ENCODE results near the gene NDUFAF8. TPM values are rescaled to one million over a fixed set of nuclear protein-coding genes. Genes with fewer than 3 reads are reported as not detected.
A peak's percentile ranks its signal among the peaks of the same experiment; 100 is the strongest.

Gene NDUFAF8
- total RNA-seq, 2 experiments from 2014 or later = 129 to 165 TPM

DNA sequence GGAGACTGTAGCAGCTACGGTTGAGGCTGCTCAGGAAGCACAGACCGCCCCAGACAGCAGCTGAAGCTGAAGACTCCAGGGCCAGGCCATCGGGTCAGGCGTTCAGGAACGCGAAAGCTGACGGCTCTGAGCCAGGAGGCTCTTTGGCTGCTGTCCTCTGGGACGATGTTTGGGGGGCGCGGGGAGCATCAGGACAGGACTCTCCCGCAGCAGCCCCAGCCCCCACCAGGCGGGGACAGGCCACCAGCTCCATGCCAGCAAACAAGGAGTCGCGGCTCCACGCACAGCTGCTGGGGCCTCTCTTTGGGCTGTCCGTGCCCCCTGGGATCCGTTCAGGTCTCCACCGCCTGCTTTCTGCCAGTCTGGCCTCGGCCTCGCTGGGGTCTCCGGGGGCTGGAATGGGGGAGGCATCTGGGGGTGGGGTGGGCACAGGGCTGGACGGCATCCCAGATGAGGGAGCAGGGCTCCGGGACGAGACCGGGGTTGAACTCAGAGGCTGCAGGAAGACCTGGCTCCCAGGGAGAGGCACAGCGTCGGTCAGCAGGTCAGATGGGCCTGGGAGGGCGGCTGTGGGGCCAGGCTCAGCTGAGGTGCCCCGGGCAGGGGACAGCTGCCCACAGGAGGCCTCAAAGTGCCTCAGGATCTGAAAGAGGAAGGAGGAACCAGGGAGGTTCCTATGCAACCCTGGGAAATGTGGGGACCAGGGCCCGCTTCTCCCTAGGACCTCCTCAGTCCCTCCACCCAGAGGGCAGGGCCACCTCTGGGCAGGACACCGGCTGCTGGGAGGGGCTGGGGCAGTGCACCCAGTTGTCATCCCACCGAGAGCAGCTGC lies 10.1 kb upstream of the NDUFAF8 start:
- Histone ChIP-seq H3K79me2 (ENCODE audit: insufficient read depth, low read depth, low read length) (no peaks in the 10 kb centered on the region), H3K9me2 (ENCODE audit: insufficient read depth, low read length) (no peaks in the 10 kb centered on the region), H3K36me3 (ENCODE audit: insufficient read depth, low read length) (peaks cover 23% of the 10 kb centered on the region), H4K20me1 (ENCODE audit: insufficient read depth, low read length) (no peaks in the 10 kb centered on the region), H3K4me3 (ENCODE audit: low read depth, low read length, poor library complexity, severe bottlenecking) (no peak overlapping the region), H3K9me3 (ENCODE audit: low read length) (no peaks in the 10 kb centered on the region), H3K4me1 (ENCODE audit: insufficient read depth, low read length, poor library complexity, severe bottlenecking) (peaks cover 17% of the 10 kb centered on the region), H3K4me2 (ENCODE audit: low read length) (0 out of 2 replicates have a peak overlapping the region, but pooled peaks have one; percentile 18), H3K27ac (ENCODE audit: low read depth, low read length, poor library complexity, severe bottlenecking) (peak overlapping the region; percentile 39), H2AFZ (ENCODE audit: low read length) (peak overlapping the region; percentile 20; the same call in 1 of the 2 replicates)
- POLR2A ChIA-PET = interaction anchor here (1.3 kb wide), 1 partner anchor 10 kb away, joined by 3 read pairs; the partner anchor contains the start of genes NDUFAF8 and TEPSIN
- intact Hi-C loops (cut with micrococcal nuclease; ENCODE audit: unreplicated experiment) = no loop called here
- TF ChIP-seq EZH2phosphoT487 (IDR thresholded peaks at IDR 0.05; ENCODE audit: borderline replicate concordance, low read depth, low read length) = no peak
- TF ChIP-seq, protein P1, sequence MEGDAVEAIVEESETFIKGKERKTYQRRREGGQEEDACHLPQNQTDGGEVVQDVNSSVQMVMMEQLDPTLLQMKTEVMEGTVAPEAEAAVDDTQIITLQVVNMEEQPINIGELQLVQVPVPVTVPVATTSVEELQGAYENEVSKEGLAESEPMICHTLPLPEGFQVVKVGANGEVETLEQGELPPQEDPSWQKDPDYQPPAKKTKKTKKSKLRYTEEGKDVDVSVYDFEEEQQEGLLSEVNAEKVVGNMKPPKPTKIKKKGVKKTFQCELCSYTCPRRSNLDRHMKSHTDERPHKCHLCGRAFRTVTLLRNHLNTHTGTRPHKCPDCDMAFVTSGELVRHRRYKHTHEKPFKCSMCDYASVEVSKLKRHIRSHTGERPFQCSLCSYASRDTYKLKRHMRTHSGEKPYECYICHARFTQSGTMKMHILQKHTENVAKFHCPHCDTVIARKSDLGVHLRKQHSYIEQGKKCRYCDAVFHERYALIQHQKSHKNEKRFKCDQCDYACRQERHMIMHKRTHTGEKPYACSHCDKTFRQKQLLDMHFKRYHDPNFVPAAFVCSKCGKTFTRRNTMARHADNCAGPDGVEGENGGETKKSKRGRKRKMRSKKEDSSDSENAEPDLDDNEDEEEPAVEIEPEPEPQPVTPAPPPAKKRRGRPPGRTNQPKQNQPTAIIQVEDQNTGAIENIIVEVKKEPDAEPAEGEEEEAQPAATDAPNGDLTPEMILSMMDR (conservative IDR thresholded peaks at IDR 0.05; ENCODE audit: low read length) = no peak
- no TSS peak for BruUV-seq (replicated peaks)
- CTCF ChIA-PET (ENCODE audit: unreplicated experiment) = no interaction called here
- DNase-seq (ENCODE audit: low spot score) = no peak

DNA sequence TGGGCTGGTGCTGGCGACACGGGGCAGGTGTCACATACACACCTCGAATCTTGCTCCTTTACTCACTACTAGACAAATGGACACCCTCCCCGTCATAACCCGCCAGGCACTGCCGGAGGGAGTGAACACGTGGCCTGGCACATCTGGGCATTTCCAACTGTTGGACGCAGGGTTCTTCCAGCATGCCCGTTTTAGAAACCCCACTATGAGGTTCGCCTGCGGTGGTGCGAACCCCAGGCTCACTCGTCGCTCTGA lies 9.5 kb upstream of the NDUFAF8 start:
- no peak overlapping the region for H2AFZ ChIP-seq (ENCODE audit: low read length)
- no peaks in the 10 kb centered on the region for H3K9me2 ChIP-seq (ENCODE audit: insufficient read depth, low read length)
- intact Hi-C loops (cut with micrococcal nuclease; ENCODE audit: unreplicated experiment) = no loop called here
- H3K4me2 ChIP-seq (ENCODE audit: low read length) = no peak overlapping the region
- peaks cover 17% of the 10 kb centered on the region for H3K4me1 ChIP-seq (ENCODE audit: insufficient read depth, low read length, poor library complexity, severe bottlenecking)
- no peak overlapping the region for H3K4me3 ChIP-seq (ENCODE audit: low read depth, low read length, poor library complexity, severe bottlenecking)
- no TSS peak for BruUV-seq (replicated peaks)
- ChIA-PET CTCF (ENCODE audit: unreplicated experiment) (no interaction called here), POLR2A (no interaction called here)
- TF ChIP-seq, protein P1 (conservative IDR thresholded peaks at IDR 0.05; ENCODE audit: low read length) = no peak
- no peak for TF ChIP-seq EZH2phosphoT487 (IDR thresholded peaks at IDR 0.05; ENCODE audit: borderline replicate concordance, low read depth, low read length)
- no peaks in the 10 kb centered on the region for H3K79me2 ChIP-seq (ENCODE audit: insufficient read depth, low read depth, low read length)
- H3K9me3 ChIP-seq (ENCODE audit: low read length) = no peaks in the 10 kb centered on the region
- H3K27ac ChIP-seq (ENCODE audit: low read depth, low read length, poor library complexity, severe bottlenecking) = no peak overlapping the region
- peaks cover 23% of the 10 kb centered on the region for H3K36me3 ChIP-seq (ENCODE audit: insufficient read depth, low read length)
- no peaks in the 10 kb centered on the region for H4K20me1 ChIP-seq (ENCODE audit: insufficient read depth, low read length)
- DNase-seq (ENCODE audit: low spot score) = no peak
